GM23248 (cell line): ENCODE measurements around the gene MTSS2.

Source experiments
- EZH2 ChIP-seq: fragments of 200-600 bp; sonication (generic); IDR thresholded peaks from 2 replicates; pipeline ENCODE4 v1.6.1; 2018; ENCODE audit warnings: antibody characterized with exemption, mild to moderate bottlenecking; ENCODE audit not compliant: insufficient read depth, poor library complexity, severe bottlenecking
- EZH2phosphoT487 ChIP-seq: fragments of 200-600 bp; sonication (generic); IDR thresholded peaks from 2 replicates; pipeline ENCODE4 v1.6.1; 2018; ENCODE audit warnings: antibody characterized with exemption, moderate library complexity, mild to moderate bottlenecking, low read depth; ENCODE audit not compliant: insufficient read depth

DNA sequence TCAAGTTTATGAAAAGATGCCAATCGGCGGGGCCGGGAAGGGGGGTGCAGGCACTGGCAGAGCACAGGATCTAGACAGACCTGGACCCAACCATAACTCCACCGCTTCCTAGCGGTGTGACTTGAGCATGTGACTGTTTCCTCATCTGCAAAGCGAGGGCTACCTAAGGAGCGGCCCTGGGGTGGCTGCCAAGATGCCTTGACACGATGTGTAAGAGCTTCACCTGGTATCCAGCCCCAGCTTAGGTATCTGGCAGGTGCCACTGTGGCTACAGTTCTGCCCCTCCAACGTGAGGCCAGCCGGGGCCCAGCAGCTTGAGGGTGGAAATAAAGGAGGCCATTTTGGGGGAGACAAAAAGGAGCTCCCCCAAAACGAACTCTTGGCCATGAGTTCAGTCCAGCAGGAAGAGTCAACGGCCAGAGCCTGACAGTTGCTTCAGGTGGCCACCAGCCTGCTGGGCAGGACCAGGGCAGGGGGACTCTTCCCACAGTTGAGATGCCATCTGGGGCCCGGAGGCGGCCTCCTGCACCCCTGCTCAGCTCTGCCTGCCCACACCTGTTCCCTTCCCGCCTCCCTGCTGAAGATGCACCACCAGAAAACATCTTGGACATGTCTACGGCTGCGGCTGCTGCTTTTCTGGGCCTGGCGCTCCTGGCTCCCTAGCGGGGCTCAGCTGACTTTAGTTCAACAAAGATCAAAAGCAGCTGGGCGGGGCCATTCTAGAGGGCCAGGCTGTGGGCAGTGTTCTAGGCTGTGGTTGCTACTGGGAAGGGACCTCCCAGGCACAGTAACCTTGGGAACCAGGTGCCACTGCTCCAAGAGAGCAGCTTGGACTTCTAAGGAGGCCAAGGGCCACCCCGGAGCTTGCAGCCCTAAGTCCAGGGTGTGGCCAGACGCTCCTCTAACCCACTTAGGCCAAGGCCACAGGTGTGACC, 3.4 kb upstream of the MTSS2 start:
- TF ChIP-seq EZH2: no peak
- TF ChIP-seq EZH2phosphoT487: no peak
